Measurements from ENCODE around the gene TCTN1.

GRCh38 chr12:110637869-110638441 is 24.0 kb downstream of the TCTN1 start:
- no peak for TF ChIP-seq ZFX (IDR thresholded peaks at IDR 0.05)
- no peak for TF ChIP-seq CTCF (conservative IDR thresholded peaks at IDR 0.05)
